GM21390 (cell line): ENCODE results near the gene ITGA2B.
"Not testable (repeated sequence)": the region's sequence is repeated elsewhere in the genome, so short reads cannot be mapped to it uniquely, and the experiment has no call there.

Experiments
- ATAC-seq: cut with Tn5 transposase; IDR thresholded peaks from one replicate; pipeline ENCODE4 v1.9.1; 2021; ENCODE audit not compliant: unreplicated experiment

ITGA2B gene

DNA sequence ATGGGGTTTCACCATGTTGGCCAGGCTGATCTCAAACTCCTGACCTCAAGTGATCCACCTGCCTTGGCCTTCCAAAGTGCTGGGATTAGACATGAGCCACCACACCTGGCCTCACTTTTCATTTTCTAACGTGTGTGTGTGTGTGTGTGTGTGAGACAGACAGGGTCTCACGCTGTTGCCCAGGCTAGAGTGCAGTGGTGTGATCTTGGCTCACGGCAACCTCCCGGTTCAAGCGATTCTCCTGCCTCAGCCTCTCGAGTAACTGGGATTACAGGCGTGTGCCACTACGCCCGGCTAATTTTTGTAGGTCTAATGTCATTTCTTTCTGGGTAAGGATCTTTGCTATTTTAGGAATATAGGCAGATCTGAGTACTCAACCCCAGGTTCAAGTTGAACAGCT lies 4.7 kb upstream of the ITGA2B start:
- ATAC-seq, result not testable (repeated sequence)

DNA sequence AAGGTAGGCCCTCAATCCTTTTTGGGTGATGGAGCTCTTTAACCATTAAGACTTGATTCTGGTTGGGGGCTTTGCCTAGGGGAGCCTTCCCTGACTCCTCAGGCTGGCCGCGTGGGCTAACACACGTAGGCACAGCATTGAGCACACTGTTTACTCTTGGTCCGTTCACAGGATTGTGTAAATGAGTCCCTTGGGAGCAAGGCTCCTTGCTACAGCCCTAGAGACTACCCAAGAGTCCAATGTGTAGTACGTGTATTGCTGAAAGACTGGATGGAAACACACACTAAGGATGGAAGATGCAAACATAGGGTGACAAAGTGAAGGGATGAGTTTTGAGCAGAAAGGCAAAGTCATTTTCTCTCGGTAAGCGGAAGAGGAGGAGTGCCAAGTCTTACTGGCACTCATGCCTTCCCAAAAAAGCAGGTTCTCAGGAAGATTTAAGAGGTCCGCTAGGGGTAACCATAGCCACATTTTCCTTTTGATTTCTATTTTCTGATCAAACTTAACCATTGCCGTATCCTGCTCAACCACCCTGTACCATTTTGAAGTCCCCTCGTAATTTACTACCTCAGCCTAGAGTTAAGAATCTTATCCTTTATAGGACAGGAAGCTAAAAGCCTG lies 911 bp upstream of the ITGA2B start:
- no peak for ATAC-seq

DNA sequence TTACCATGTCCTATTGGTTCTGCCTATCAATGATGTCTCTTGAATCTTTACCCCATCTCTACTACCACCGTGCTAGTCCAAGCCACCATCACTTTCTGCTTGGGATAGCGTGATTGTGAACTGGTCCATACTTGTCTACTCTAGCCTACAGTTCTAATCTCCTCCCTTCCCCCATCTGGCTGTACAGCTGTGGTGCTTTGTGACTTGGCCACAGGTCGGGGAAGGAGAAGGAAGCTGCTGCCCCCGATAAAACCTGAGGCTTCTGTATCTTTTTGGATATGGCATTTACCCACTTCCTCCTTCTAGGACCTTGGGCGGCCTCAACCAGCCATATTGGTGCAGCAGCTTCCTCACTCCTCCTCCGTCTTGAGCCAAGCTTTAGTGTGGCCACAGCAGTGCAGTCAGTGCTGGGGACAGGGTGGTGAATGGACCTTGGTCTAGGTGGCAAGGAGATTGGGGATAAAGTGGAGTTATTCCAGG lies 314 bp upstream of the ITGA2B start:
- no peak for ATAC-seq

DNA sequence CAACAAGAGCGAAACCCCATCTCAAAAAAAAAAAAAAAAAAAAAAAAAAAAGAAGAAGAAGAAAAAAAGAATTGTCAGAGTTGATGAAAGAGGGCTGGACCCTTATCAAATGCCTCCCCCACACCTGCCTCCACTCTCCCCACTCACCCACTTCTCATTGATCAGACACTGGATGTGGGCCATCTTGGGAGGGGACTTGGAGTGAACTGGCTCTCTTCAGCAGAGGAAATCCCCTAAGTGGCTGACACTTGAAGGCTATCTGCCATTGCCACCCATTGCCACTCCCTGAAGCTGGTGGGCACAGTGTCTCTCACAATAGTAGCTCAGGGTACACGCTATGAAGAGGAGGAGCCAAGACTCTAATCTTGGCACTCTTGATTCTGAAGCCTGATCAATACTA lies 1.6 kb downstream of the ITGA2B start:
- no peak for ATAC-seq

DNA sequence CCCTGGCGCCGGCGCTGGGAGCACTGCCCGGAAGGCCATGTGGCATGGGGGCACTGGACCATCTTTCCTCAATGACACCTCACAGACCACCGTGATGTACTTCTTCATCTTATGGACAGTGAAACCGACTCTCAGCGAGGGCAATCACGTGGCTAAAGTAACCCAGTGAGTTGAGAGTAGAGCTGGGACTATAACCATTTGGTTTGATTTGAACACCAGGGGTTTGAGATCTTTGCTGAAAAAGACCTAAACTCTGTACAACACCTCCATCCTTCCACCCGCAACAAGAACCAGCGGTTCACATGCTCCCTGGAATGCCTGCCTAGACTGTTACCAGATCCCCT lies 3.3 kb downstream of the ITGA2B start:
- ATAC-seq, result no peak

DNA sequence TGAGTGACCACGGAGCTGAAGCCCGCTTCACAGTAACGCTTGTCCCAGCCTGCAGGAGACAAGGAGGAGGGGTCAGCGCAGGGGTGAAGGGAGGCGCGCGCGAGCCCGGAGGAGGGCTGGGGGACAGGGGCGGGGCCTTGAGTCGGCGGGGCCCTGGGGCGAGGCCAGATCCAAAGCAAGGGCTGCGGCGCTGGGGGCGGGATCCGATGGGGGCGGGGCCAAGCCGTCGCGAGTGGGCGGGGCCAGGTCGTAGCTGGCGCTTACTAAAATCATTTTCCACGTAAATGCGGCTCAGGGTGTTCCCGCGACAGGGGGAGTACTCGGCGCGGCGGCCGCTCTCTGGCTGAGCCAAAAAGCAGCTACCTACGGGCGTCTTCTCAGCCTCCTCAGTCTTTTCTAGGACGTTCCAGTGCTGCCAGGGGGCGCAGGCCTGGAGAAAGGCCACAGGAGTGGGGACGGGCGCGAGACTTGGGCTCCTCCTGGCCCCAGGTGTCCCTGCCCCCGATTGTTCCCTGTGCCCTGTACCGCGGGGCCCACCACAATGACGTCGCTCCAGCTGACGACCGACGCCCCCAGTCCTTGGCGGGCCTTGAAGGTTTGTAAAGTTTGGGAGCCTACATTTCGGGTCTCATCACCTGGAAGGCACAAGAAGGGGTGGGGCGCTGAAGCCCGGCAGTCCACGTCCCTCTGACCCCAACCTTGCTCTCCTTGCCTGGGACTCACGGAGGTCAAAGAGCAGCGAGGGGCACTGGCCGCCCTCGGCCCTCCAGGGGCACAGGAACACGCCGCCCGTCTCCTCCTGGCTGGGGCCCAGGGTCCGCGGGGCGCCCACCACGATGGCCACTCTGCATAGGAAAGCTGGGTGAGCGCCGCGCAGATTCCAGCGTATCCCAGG lies 3.9 kb downstream of the ITGA2B start:
- ATAC-seq, result peak; percentile 51

DNA sequence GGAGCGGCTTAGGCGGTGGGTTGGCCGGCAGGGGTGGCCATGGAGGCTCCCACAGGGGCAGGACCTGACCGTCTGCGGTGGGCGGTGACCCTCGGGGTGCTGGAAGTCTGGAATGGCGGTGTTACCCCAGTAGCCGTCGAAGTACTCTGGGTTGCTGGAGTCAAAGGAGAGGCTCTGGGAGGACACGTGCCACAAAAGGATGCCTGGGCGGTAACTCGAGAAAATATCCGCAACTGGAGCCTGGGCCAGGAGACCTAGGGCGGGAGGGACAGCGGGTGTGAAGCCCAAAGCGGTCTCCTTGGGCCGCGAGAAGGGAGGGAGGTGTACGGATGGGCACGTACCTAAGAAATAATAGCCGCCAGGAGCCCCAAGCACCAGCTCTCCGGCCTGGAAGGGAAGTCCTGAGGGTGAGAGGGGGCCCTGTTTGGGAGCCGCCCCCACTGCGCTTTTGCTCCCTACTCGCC lies 4.6 kb downstream of the ITGA2B start:
- ATAC-seq, result no peak

DNA sequence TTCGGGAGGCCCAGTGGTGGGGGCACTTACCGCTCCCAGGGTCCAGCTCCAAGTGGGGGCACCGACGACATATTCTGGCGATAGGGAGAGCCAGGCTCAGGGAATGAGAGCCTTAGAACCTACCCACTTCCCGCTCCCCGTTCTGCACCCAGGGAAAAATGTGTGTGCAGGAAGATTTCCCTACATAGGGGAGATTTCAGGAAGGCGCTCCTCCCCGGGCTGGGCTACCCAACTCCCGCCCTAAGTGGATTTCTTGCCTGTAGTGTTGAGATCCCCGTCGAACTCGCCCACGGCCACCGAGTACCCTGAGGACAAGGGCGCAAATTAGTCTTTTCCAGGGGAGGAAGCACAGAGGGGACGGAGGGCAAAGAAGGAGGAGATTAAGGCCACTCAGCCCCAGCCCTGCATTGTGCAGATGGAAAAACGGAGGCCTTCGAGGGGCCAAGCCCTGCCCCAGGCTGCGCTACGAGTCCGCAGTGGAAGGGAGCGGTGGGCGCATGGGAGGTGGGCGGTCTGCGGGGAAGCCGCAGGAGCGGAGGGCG lies 5.1 kb downstream of the ITGA2B start:
- no peak for ATAC-seq

DNA sequence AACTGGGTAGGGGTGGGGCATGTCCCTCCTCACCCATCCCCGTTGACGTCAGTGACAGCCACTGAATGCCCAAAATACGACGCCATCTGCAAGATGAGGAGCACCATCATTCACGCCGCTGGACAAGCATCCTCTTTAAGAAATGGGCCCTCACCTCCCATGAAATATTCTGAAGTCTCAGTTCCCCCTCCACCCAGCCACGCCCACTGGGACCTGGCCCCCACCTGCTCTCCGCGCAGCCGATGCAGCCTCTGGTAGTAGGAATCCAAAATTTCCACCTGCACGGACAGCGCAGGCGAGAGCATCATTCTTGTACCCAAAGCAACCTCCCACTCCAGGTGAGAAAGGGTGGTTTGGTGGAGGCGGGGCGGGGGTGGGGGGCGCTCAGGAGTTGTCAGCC lies 5.6 kb downstream of the ITGA2B start:
- no peak for ATAC-seq

DNA sequence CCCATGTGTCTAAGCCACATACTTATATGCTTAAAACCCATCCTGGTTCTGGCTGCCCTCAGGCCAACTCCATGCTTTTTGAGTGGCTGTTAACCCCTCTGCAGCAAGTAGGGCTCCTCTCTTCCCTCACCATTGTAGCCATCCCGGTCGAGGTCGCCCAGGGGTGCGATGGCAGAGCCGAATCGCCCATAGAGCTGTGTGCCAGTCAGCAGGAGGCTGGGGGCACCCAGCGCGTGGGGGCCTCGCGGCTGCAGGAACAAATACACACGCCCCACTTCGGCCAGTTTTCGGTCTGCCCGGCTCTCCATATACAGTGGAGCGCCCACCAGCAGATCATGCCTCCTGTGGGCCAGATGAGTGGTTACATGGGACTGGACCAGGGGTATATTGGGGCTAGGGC lies 6.1 kb downstream of the ITGA2B start:
- no peak for ATAC-seq

DNA sequence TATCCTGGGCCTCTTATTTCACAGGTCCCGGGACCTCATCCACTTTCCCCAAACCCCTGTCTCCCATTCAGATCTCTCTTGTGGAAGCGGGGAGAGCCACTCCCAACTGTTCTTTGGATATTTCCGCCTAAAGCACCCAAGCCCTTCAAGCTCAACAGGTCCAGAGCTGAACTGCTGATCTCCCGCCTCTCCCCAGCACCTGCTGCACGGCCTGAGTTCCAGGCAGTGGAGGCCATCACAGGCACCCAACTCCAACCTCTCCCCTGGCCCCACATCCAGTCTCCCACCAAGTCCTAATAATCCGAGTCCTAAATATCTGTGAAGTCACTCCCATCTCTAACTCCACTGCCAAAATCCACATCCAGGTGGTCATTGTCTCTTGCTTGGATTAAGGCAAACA lies 6.5 kb downstream of the ITGA2B start:
- ATAC-seq, result no peak

DNA sequence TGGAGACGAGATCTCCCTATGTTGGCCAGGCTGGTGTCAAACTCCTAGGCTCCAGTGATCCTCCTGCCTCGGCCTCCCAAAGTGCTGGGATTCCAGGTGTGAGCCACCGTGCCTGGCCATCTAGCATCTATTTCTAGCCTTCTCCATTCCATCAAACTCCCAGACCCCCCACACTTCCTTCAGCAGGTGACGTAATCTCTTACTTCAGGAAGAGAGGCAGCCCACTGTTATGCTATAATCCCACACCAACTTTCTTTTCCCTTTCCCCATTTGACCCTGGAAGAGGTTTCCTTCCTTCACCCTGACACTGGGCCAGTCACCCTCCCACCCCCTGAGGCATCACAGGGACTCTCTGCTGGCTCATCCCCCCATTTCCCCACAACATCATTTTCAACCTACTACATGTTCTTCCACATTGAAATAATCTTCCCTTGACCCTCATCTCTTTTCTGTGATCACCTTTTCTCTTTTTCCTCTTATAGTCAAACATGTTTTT lies 7.6 kb downstream of the ITGA2B start:
- ATAC-seq, result no peak

DNA sequence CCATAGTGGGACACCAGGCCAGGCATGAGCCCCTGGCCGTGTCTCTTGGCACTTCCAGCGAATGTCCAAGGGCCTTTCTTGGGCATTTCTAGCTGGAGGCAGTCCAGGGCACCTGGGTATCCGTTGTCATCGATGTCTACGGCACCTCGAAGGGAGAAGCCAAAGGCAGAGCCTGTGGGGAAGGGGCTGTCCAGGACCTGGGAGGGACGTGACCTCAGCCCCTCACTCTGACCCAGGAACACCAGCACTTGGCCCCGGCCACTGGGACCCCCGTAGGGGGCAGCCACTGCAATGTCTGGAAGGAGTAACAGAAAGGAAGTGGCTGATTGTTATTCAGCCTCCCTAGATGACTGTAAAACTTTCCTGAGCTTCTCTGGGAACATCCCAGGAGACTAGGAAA lies 8.7 kb downstream of the ITGA2B start:
- ATAC-seq, result no peak

DNA sequence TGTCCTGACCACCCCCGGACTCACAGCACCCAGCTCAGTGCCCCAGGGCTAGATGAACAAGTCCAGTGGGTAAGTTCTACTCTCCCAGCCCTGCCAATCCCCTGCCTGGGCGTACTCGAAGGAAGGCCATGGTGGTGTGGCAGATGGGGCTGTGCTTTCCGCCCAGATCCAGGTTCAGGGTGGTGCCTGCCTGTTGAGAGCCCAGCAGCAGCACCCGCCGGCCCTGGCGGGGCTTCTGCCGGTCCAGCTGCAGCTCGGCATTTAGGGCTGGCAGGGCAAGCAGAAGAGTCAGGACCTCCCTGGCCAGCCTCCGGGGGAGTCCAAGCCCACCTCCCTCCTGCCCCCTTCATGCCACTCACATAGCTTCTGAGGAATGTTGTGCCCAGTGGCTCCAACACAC lies 9.6 kb downstream of the ITGA2B start:
- ATAC-seq, result no peak

DNA sequence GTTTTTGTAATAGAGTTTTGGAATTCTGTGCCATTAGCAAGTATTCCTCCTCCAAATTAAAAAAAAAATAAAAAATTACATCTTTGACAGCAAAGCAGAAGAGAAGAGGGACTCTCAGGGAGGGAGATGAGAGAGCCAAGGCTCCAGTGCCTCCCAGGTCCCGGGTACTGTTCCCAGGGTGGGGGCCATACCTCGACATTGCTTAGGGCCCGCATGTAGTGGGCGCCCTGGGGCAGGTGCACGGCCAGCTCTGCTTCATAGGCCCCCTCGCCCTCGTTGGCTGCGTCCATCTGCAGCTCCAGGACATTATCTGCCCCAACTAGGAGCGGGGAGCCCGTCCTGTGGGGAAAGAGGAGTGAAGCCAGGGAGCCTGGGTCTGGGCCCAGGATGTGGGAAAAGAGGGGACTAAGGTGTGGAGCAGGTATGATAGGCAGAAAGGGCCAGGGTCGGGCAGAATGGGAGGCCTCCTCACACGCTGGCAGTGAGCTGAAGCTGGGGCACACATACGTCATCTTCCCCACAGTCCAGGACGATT lies 11.2 kb downstream of the ITGA2B start:
- no peak for ATAC-seq

DNA sequence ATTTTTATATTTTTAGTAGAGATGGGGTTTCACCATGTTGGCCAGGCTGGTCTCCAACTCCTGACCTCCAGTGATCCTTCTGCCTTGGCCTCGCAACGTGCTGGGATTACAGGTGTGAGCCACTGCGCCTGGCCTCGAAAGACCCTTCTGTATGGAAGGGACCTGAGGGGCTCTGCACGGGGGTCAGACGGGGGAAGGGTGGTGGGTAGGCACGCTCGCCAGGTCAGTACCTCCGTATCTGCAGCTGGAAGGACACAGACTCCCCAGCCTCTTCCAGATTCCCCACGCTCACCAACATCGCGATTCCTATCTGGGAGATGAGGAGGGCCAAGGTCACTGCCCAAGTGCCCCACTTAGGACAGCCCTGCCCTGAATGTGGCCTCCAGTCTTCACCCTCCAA lies 12.7 kb downstream of the ITGA2B start:
- no peak for ATAC-seq

DNA sequence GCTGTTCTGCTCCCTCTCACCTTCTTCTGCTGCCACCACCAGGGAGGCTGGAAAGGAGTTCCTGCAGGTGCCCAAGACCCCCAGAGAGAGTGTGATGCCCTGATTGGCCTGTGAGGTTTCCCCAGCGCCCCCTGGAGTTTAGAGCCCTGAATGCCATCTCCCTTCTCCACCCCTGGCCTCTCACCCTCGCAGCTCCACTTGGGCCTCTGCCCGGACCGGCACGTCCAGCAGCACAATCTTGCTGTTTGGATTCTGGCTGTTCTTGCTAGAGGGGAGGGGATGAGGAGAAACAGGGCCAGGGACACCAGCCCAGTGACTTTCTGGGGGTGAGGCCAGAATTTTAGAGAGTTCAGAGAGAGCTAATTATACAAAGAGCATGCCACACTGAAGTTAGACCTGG lies 13.3 kb downstream of the ITGA2B start:
- ATAC-seq, result no peak

DNA sequence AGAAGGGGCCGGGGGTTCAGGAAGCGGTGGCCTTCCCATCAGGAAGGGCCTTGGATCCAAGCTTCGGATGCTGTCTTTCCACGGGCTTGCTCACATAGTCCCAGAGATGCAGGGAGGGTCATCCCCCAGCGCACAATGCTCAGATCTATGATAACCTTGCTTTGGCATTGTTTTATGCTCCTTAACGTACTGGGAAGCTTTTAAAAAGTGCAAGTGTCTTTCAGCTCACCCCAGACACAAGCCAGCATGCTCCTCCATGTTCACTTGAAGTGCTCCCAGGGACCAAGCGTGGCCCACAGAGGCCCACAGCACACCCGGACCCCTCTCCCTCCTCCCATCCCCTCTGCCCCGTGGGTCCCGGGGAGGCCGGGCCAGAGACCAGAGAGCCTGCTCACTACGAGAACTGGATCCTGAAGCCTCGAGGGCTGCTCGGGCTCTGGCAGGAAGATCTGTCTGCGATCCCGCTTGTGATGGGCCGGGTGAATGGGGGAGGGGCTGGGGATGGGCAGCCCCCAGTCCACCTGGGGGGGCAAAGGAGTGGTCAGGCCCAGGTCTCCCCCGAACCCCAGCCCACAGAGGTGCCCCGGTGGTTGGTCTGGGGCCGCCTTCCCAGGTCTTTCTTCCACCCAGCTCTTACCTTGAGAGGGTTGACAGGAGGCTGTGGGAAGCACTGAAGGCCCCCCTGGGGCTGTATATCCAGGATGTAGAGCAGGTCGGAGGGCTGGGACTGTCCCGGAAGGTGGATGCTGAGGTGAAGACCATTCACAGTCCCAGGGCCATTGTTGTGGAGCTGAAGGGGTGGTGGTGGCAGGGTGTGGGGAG lies 14.0 kb downstream of the ITGA2B start:
- ATAC-seq, result no peak

DNA sequence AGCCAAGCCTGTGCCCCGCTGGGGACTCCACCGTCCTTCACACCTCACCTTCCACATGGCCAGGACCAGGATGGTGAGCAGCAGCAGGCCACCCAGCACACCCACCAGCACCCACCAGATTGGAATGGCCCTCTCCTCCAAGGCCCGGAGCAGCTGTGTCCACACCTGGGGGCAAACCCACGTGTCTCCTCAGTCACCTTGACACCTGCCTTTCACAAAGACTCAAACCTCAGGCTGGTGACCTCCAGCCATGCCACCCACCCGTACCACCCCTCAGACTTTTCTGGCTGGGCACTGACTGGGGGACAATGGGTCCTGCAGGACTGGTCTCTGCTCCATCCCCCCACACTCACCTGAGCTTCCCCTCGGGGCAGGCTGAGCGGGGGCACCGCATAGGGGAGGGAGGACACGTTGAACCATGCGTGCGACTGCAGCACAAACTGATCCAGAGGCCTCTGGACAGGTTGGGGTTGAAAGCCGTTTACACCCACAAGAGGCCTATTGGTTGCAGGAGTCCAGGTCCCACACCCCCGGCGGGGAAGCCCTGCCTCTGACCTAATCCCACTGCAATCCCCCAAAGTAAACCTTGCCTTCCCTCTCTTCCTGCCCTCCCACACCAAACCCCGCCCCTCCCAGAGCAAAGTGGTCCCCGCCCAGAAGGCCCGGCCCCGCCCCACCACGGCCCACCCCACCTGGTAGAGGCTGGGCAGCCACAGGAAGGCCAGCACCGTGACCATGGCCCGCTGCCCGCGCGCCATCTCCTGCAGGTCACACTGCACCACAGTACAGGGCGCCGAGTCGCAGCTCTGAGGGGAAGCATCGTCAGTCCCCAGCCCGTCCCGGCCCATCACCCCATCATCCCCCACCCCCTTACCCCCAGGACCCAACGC lies 14.9 kb downstream of the ITGA2B start:
- no peak for ATAC-seq

DNA sequence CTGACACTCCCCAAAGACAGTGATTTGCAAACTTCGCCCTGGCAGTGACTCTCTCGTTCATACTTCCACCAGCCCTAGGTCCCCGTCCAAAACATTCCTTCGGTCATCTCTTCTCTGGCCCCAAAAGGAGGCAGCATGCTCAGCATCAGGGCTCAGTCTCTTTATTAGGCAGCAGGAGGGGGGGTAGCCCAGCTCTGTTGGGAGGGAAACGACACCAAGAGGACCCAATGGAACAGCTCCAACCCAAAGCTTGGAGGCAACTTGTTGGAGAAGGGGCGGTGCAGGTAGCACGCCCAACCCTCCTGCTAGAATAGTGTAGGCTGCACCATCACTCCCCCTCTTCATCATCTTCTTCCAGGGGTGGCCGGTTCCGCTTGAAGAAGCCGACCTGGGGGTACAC lies 17.4 kb downstream of the ITGA2B start:
- ATAC-seq, result no peak
